Muscle layer of colon (tissue), 2 donors: Measurements from ENCODE around the gene ASAP2.

Experiments used
- H3K27ac ChIP-seq: one replicate; pipeline ENCODE4 v1.7.0; 2013; ENCODE audit warnings: low read depth, mild to moderate bottlenecking, low read length, moderate library complexity
- H3K27me3 ChIP-seq, 2 donors: one replicate each; pipeline ENCODE4 v1.7.0; 2013; ENCODE audit warnings: low read length in 2 of 2, mild to moderate bottlenecking in 2 of 2; ENCODE audit not compliant: insufficient read depth in 2 of 2, control insufficient read depth in 1 of 2
- H3K36me3 ChIP-seq: one replicate; pipeline ENCODE4 v1.7.0; 2013; ENCODE audit warnings: mild to moderate bottlenecking, low read length; ENCODE audit not compliant: insufficient read depth
- H3K4me1 ChIP-seq: one replicate; pipeline ENCODE4 v1.7.0; 2013; ENCODE audit warnings: mild to moderate bottlenecking, low read length; ENCODE audit not compliant: insufficient read depth
- H3K4me3 ChIP-seq, 2 donors: one replicate each; pipeline ENCODE4 v1.7.0; 2013; ENCODE audit warnings: low read length in 2 of 2, low read depth in 1 of 2, mild to moderate bottlenecking in 1 of 2, moderate library complexity in 1 of 2
- H3K9ac ChIP-seq: one replicate; pipeline ENCODE4 v1.7.0; 2013; ENCODE audit warnings: low read length
- H3K9me3 ChIP-seq: one replicate; pipeline ENCODE4 v1.7.0; 2013; ENCODE audit warnings: mild to moderate bottlenecking, low read length
- donor health status: abdominal sarcoma.
- donor health status: Adenocarcinoma of cecum.

The ASAP2 gene

GRCh38 chr2:9189901-9190300, 16.7 kb upstream of the ASAP2 start:
- peaks cover 48% of the 10 kb centered on the region for H3K4me1 ChIP-seq
- H3K36me3 ChIP-seq = no peaks in the 10 kb centered on the region
- no peak overlapping the region for H3K9ac ChIP-seq
- H3K9me3 ChIP-seq = no peaks in the 10 kb centered on the region
- no peak overlapping the region for H3K4me3 ChIP-seq
- no peak overlapping the region for H3K27ac ChIP-seq
- H3K27me3 ChIP-seq = no peaks in the 10 kb centered on the region

GRCh38 chr2:9191041-9191481, 15.6 kb upstream of the ASAP2 start:
- peak overlapping the region; percentile 75 for H3K27ac ChIP-seq
- peak overlapping the region in 1 of 2 donors; percentile 35 for H3K4me3 ChIP-seq

GRCh38 chr2:9192712-9193111, 13.9 kb upstream of the ASAP2 start:
- Histone ChIP-seq H3K27me3 (no peaks in the 10 kb centered on the region), H3K9me3 (no peaks in the 10 kb centered on the region), H3K27ac (peak overlapping the region; percentile 38), H3K36me3 (no peaks in the 10 kb centered on the region), H3K4me1 (peaks cover 42% of the 10 kb centered on the region), H3K4me3 (peak overlapping the region in 1 of 2 donors; percentile 16), H3K9ac (no peak overlapping the region)

More at GRCh38 chr2:9191041-9191481, 15.6 kb upstream of the ASAP2 start:
- Histone ChIP-seq H3K9ac (no peak overlapping the region), H3K36me3 (no peaks in the 10 kb centered on the region), H3K9me3 (no peaks in the 10 kb centered on the region), H3K4me1 (peaks cover 48% of the 10 kb centered on the region), H3K27me3 (no peaks in the 10 kb centered on the region)

- no peak overlapping the region for H3K27ac ChIP-seq
- no peak overlapping the region for H3K4me3 ChIP-seq
These were observed 12.3 kb upstream of the ASAP2 start for GRCh38 chr2:9194352-9194751.

GRCh38 chr2:9196637-9197036, 10.0 kb upstream of the ASAP2 start:
- no peaks in the 10 kb centered on the region for H3K27me3 ChIP-seq
- H3K4me1 ChIP-seq = peaks cover 24% of the 10 kb centered on the region
- no peak overlapping the region for H3K27ac ChIP-seq
- no peak overlapping the region for H3K9ac ChIP-seq
- no peaks in the 10 kb centered on the region for H3K9me3 ChIP-seq
- H3K4me3 ChIP-seq = no peak overlapping the region
- no peaks in the 10 kb centered on the region for H3K36me3 ChIP-seq

More at GRCh38 chr2:9194352-9194751, 12.3 kb upstream of the ASAP2 start:
- Histone ChIP-seq H3K9ac (no peak overlapping the region), H3K4me1 (peaks cover 37% of the 10 kb centered on the region), H3K27me3 (no peaks in the 10 kb centered on the region), H3K36me3 (no peaks in the 10 kb centered on the region), H3K9me3 (no peaks in the 10 kb centered on the region)

- no peak overlapping the region for H3K9ac ChIP-seq
- no peak overlapping the region for H3K27ac ChIP-seq
- H3K4me3 ChIP-seq = no peak overlapping the region
- H3K36me3 ChIP-seq = no peaks in the 10 kb centered on the region
- H3K9me3 ChIP-seq = no peaks in the 10 kb centered on the region
- peaks cover 11% of the 10 kb centered on the region for H3K4me1 ChIP-seq
- no peaks in the 10 kb centered on the region for H3K27me3 ChIP-seq
These were observed 8.7 kb upstream of the ASAP2 start for GRCh38 chr2:9197916-9198315.

GRCh38 chr2:9199716-9200632, 6.6 kb upstream of the ASAP2 start:
- no peak overlapping the region for H3K27ac ChIP-seq
- no peaks in the 10 kb centered on the region for H3K27me3 ChIP-seq
- H3K36me3 ChIP-seq = no peaks in the 10 kb centered on the region
- H3K9ac ChIP-seq = no peak overlapping the region
- peaks cover 4% of the 10 kb centered on the region for H3K4me1 ChIP-seq
- no peaks in the 10 kb centered on the region for H3K9me3 ChIP-seq
- H3K4me3 ChIP-seq = no peak overlapping the region

GRCh38 chr2:9200633-9201015, 6.0 kb upstream of the ASAP2 start:
- no peaks in the 10 kb centered on the region for H3K36me3 ChIP-seq
- H3K9ac ChIP-seq = no peak overlapping the region
- no peak overlapping the region for H3K27ac ChIP-seq
- H3K4me1 ChIP-seq = peaks cover 7% of the 10 kb centered on the region
- no peaks in the 10 kb centered on the region for H3K27me3 ChIP-seq
- no peak overlapping the region for H3K4me3 ChIP-seq
- H3K9me3 ChIP-seq = no peaks in the 10 kb centered on the region

GRCh38 chr2:9201185-9201891, 5.3 kb upstream of the ASAP2 start:
- Histone ChIP-seq H3K9me3 (no peaks in the 10 kb centered on the region), H3K9ac (no peak overlapping the region), H3K27me3 (no peaks in the 10 kb centered on the region), H3K4me1 (peaks cover 12% of the 10 kb centered on the region), H3K4me3 (no peak overlapping the region), H3K27ac (no peak overlapping the region), H3K36me3 (no peaks in the 10 kb centered on the region)

GRCh38 chr2:9203006-9203405, 3.6 kb upstream of the ASAP2 start:
- Histone ChIP-seq H3K27ac (no peak overlapping the region), H3K4me1 (peaks cover 12% of the 10 kb centered on the region), H3K27me3 (no peaks in the 10 kb centered on the region), H3K4me3 (no peak overlapping the region), H3K9me3 (no peaks in the 10 kb centered on the region), H3K9ac (no peak overlapping the region), H3K36me3 (no peaks in the 10 kb centered on the region)

GRCh38 chr2:9203876-9204275, 2.7 kb upstream of the ASAP2 start:
- H3K9me3 ChIP-seq = no peaks in the 10 kb centered on the region
- H3K4me1 ChIP-seq = peaks cover 18% of the 10 kb centered on the region
- no peak overlapping the region for H3K27ac ChIP-seq
- no peaks in the 10 kb centered on the region for H3K36me3 ChIP-seq
- H3K9ac ChIP-seq = no peak overlapping the region
- H3K27me3 ChIP-seq = no peaks in the 10 kb centered on the region
- no peak overlapping the region for H3K4me3 ChIP-seq
